ENCODE data around the gene OR8U1. TPM values are rescaled to one million over a fixed set of nuclear protein-coding genes. Genes with fewer than 3 reads are reported as not detected.
"Not testable (repeated sequence)": the region's sequence is repeated elsewhere in the genome, so short reads cannot be mapped to it uniquely, and the experiment has no call there.

The OR8U1 gene
- total and polyA plus RNA-seq, 4 donors: not detected

DNA sequence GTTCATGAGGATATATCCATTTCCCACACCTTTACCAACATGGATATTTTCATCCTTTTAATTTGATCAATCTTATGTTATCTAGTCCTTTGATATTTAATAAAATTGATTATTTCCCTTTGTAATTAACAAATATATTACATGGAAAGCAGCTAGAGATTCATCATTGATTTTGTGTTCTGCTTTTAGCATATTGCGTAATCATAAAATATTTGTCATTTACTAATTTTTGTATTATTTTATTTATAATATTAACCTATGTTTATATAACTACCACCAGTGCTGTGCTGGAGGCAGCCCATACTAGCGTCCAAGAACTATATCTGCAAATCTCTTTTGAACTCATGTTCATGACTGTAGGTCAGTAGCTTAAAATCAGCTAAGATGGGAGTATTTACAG, 4.7 kb downstream of the OR8U1 start:
- Histone ChIP-seq H3K4me3 (no peak overlapping the region), H3K9me3 (ENCODE audit: control insufficient read depth in 4 of 4, insufficient read depth in 3 of 4, low read length in 3 of 4) (no peaks in the 10 kb centered on the region), H3K9ac (ENCODE audit: insufficient read depth in 1 of 2, low read length in 2 of 2) (no peak overlapping the region), H3K27me3 (ENCODE audit: control insufficient read depth in 3 of 3, insufficient read depth in 3 of 3, low read length in 2 of 3) (no peaks in the 10 kb centered on the region), H3K4me1 (ENCODE audit: control insufficient read depth in 5 of 5, insufficient read depth in 5 of 5, low read length in 5 of 5) (no peaks in the 10 kb centered on the region), H3K36me3 (ENCODE audit: control insufficient read depth in 4 of 4, insufficient read depth in 4 of 4, low read length in 4 of 4) (no peaks in the 10 kb centered on the region), H3K27ac (ENCODE audit: low read depth in 1 of 2, low read length in 1 of 2) (no peak overlapping the region)
- no peak for ATAC-seq (ENCODE audit: insufficient read depth, low FRiP score)
- TF ChIP-seq, protein P1, sequence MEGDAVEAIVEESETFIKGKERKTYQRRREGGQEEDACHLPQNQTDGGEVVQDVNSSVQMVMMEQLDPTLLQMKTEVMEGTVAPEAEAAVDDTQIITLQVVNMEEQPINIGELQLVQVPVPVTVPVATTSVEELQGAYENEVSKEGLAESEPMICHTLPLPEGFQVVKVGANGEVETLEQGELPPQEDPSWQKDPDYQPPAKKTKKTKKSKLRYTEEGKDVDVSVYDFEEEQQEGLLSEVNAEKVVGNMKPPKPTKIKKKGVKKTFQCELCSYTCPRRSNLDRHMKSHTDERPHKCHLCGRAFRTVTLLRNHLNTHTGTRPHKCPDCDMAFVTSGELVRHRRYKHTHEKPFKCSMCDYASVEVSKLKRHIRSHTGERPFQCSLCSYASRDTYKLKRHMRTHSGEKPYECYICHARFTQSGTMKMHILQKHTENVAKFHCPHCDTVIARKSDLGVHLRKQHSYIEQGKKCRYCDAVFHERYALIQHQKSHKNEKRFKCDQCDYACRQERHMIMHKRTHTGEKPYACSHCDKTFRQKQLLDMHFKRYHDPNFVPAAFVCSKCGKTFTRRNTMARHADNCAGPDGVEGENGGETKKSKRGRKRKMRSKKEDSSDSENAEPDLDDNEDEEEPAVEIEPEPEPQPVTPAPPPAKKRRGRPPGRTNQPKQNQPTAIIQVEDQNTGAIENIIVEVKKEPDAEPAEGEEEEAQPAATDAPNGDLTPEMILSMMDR (IDR thresholded peaks at IDR 0.05; ENCODE audit: control extremely low read depth, extremely low read depth): no peak
- no peak for DNase-seq
- 82 to 85% methylated on average over 2 of the region's 2 CpGs for WGBS, 2 donors

DNA sequence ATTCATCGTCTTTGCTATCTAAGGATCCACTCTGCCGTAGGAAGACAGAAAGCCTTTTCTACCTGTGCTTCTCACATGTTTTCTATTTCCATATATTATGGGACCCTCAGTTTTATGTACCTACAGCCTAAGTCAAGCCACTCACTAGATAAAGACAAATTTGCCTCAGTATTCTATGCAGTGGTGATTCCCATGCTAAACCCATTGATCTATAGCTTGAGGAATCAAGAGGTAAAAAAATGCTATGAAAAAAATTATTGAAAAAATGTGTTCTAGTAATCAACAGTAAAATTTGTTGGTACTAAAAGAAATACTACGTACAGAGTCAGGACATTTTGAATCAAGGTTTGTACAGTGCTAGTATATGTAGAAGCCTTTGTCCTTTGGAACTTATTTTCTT, 19.0 kb downstream of the OR8U1 start:
- H3K9ac ChIP-seq (ENCODE audit: insufficient read depth in 1 of 2, low read length in 2 of 2): no peak overlapping the region
- TF ChIP-seq, protein P1 (IDR thresholded peaks at IDR 0.05; ENCODE audit: control extremely low read depth, extremely low read depth): no peak
- H3K4me1 ChIP-seq (ENCODE audit: control insufficient read depth in 5 of 5, insufficient read depth in 5 of 5, low read length in 5 of 5): no peaks in the 10 kb centered on the region
- H3K9me3 ChIP-seq (ENCODE audit: control insufficient read depth in 4 of 4, insufficient read depth in 3 of 4, low read length in 3 of 4): peaks cover 0 to 3% (median 0%) of the 10 kb centered on the region in 4 donors
- H3K4me3 ChIP-seq: no peak overlapping the region
- no peaks in the 10 kb centered on the region for H3K36me3 ChIP-seq (ENCODE audit: control insufficient read depth in 4 of 4, insufficient read depth in 4 of 4, low read length in 4 of 4)
- no peak for DNase-seq
- 88 to 94% methylated on average over 3 of the region's 3 CpGs for WGBS, 2 donors
- no peaks in the 10 kb centered on the region for H3K27me3 ChIP-seq (ENCODE audit: control insufficient read depth in 3 of 3, insufficient read depth in 3 of 3, low read length in 2 of 3)
- no peak overlapping the region for H3K27ac ChIP-seq (ENCODE audit: low read depth in 1 of 2, low read length in 1 of 2)
- ATAC-seq (ENCODE audit: insufficient read depth, low FRiP score): no peak

DNA sequence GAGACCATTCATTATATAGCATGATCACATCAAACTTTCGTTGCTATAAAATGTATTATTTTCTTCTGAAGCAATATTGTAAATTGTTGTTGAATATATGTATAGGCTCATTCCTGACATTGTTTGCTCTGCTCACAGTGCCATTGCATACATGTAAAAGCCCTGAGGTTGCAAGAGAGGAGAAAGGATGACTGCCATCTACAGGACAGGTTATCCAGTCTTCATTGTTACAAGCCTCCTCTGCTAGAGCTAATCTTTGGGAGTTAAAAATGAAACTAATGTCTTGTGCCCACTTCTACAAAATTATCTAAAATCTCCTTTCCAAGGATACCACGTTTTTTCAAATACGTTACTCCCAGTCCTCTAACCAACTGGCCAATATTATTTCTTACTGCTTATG, 20.6 kb downstream of the OR8U1 start:
- Histone ChIP-seq H3K36me3 (ENCODE audit: control insufficient read depth in 4 of 4, insufficient read depth in 4 of 4, low read length in 4 of 4) (no peaks in the 10 kb centered on the region), H3K9ac (ENCODE audit: insufficient read depth in 1 of 2, low read length in 2 of 2) (no peak overlapping the region), H3K4me1 (ENCODE audit: control insufficient read depth in 5 of 5, insufficient read depth in 5 of 5, low read length in 5 of 5) (no peaks in the 10 kb centered on the region), H3K27me3 (ENCODE audit: control insufficient read depth in 3 of 3, insufficient read depth in 3 of 3, low read length in 2 of 3) (no peaks in the 10 kb centered on the region), H3K9me3 (ENCODE audit: control insufficient read depth in 4 of 4, insufficient read depth in 3 of 4, low read length in 3 of 4) (peaks cover 0 to 3% (median 0%) of the 10 kb centered on the region in 4 donors), H3K4me3 (no peak overlapping the region), H3K27ac (ENCODE audit: low read depth in 1 of 2, low read length in 1 of 2) (no peak overlapping the region)
- no peak for ATAC-seq (ENCODE audit: insufficient read depth, low FRiP score)
- DNase-seq: no peak
- TF ChIP-seq, protein P1 (IDR thresholded peaks at IDR 0.05; ENCODE audit: control extremely low read depth, extremely low read depth): no peak
- 55 to 62% methylated on average over 3 of the region's 3 CpGs for WGBS, 2 donors

DNA sequence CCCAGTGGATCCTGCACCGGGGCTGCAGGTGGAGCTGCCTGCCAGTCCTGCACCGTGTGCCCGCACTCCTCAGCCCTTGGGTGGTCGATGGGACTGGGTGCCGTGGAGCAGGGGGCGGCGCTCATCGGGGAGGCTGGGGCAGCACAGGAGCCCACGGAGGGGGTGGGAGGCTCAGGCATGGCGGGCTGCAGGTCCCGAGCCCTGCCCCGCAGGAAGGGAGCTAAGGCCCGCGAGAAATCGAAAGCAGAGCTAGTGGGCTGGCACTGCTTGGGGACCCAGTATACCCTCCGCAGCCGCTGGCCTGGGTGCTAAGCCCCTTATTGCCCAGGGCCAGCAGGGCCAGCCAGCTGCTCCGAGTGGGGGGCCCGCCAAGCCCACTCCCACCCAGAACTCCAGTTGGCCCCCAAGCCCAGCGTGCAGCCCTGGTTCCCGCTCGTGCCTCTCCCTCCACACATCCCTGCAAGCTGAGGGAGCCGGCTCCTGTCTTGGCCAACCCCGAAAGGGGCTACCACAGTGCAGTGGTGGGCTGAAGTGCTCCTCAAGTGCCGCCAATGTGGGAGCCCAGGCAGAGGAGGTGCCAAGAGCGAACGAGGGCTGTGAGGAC, 26.5 kb downstream of the OR8U1 start:
- H3K9me3 ChIP-seq (ENCODE audit: control insufficient read depth in 4 of 4, insufficient read depth in 3 of 4, low read length in 3 of 4); H3K4me1 ChIP-seq (ENCODE audit: control insufficient read depth in 5 of 5, insufficient read depth in 5 of 5, low read length in 5 of 5); H3K36me3 ChIP-seq (ENCODE audit: control insufficient read depth in 4 of 4, insufficient read depth in 4 of 4, low read length in 4 of 4); DNase-seq; ATAC-seq (ENCODE audit: insufficient read depth, low FRiP score); H3K4me3 ChIP-seq; H3K27ac ChIP-seq (ENCODE audit: low read depth in 1 of 2, low read length in 1 of 2); H3K9ac ChIP-seq (ENCODE audit: insufficient read depth in 1 of 2, low read length in 2 of 2); H3K27me3 ChIP-seq (ENCODE audit: control insufficient read depth in 3 of 3, insufficient read depth in 3 of 3, low read length in 2 of 3): not testable (repeated sequence)
- 87 to 96% methylated on average over 26 to 27 of the region's 27 CpGs for WGBS, 2 donors
